NCI-H2081 treated with DMSO at 0.1 percent for 48 hours (cell line): ENCODE data around the gene PRXL2B.
"Not testable (repeated sequence)": the region's sequence is repeated elsewhere in the genome, so short reads cannot be mapped to it uniquely, and the experiment has no call there.

Experiments used
- DNase-seq: peaks from one replicate; lab custom pipeline; 2025; lab: John Stamatoyannopoulos, UW

Gene PRXL2B

DNA sequence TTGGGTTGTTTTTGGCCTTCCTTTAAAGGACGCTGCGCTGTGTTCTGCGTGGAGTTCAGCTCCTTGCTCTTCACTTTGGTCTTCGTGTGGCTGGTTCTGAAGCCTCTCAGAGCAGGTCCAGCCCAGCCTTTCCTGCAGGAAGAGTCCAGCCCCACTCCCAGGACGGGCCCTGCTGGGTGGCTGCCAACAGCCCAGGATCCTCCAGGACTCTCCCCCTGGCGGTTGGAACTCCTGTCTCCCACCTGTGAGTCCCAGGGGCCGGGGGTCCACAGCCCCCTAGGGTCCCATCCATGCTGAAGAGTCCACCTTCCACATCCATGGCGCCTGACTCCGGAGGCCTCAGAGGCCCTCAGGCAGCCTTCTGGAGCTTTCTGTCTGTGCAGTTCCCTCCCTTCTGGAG is 35.0 kb upstream of the PRXL2B start:
- not testable (repeated sequence) for DNase-seq

DNA sequence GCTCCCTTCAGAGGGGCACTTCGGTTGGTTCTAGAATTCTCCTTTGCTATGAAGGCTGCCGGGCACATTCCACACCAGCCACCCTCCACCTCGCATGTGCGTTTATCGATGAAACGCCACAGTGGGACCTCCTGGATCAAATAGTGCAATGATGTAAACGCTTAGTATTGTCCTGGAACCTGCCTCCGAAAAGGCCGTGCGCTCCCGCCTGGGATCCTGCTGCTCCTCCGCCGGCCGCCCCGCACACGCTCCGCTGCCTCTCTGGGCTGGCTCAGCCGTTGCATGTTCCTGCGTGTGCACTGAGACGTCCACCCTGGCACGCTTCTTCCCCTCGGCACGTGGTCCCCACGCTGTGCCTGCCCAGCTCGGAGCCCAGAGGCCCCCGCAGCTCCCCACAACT is 34.4 kb upstream of the PRXL2B start:
- DNase-seq, result no peak

DNA sequence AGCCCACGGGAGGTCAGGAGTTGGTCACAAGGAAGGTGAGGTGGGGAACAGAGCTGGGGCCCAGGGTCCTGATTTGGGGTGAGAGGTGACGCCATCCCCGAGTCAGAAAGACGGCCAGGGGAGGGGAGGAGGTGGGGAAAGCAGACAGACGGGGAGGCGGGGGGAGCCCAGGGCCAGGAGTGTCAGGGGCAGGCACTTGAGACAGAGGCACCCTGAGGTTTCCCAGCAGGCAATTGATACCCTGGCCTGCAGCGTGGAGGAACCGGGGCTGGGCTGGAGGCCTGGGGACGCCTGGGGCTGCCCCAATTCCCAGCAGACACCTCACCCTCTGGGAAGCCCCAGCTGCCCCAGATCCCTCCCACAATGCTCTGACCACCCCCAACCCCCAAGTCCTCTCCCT is 33.5 kb upstream of the PRXL2B start:
- not testable (repeated sequence) for DNase-seq

DNA sequence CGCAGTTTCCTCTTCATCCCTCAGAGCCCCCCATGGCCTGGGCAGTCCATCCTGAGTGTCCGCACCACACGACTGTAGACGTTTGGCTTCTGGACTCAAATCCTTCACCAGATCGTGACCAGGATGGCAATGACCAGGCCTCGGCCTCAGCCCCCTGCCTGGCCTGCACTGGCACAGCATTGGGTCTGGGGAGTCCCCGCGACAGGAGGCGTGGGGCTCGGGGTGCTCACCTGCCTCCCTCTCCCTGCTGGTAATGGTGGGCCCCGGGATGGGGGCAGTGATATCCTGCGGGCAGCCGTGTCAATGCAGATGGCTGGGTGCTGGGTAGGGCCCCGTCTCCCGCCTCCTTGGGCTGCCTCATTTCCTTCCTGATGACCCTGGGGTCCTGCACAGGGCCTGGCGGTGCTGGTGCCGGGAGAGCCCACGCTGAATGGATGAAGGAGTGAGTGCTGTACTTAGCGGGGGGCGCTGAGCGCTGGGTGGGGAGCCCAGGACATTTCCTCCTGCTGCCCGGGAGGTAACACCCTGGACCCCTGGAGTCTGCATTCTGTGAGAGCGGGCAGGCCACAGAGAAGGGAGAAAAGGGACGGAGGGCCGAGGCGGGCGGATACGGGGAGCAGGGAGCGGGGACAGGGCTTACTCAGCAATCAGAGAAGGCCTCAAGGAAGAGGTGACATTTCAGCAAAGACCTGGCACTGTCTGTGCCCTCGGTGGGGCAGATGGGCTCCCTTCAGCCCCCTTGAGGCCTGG is 32.5 kb upstream of the PRXL2B start:
- no peak for DNase-seq

DNA sequence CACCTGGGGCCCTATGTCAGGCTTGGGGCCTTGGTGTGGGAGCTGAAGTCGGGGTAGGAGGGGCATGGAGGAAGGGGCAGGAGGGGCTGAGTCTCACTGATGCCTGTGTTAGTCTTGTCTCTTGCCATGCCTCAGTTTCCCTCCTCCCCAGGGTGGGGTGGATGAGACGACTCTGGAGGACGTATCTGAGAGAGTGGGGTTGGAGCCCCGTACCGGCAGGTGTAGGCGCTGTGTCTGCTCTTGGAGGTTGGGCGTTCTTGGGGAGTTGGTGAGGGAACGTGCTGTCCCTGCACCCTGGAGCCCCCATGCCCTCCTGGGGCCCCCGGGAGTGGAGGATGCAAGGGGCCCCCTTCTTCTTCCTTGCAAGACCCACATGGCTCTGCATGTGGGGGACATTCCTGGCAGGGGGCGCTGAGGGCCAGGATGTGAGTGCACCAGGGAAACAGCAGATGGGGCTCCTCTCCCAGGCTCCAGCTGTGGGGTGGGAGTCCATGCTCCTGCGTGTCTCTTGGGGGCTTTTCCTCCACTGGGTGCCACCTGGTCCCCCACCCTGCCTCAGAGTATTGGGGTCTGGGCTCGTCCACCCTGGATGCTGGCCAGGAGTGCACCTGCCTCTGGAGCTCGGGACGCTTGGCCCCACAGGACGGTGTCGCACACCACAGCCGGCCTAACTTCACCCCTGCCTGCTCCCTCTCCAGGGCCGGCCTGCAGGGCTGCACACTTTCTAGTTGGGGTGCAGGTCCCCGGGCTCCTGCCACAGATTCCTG is 31.8 kb upstream of the PRXL2B start:
- DNase-seq, result no peak

DNA sequence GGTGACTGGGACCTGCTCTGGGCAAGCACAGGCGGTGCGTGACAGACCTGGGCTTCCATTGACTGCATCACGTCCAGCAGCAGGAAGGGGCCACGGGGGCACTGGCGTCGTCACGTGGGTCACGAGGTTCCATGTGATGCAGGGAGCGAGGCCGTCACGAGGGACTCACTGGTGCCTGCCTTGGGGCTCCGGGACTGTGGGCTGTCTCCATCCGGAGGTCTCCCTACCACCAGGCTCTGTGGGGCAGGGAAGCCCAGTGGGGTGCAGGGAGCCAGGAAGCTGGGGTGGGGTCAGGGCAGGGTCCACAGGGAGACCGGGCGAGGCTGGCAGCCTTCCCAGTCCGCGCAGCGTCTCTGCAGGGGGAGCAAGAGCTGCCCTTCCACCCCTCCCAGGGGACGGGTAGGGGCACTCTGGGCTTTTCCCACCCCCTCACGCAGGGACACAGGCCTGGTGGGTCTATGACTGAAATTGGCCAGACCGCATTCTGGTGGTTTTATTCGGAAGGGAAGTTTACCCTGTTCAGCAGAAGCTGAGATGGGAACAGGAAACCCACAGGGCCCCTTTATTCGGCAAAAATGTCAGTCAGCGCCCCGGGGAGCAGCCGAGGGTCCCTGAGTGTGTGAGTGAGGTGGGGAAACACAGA is 30.8 kb upstream of the PRXL2B start:
- no peak for DNase-seq

DNA sequence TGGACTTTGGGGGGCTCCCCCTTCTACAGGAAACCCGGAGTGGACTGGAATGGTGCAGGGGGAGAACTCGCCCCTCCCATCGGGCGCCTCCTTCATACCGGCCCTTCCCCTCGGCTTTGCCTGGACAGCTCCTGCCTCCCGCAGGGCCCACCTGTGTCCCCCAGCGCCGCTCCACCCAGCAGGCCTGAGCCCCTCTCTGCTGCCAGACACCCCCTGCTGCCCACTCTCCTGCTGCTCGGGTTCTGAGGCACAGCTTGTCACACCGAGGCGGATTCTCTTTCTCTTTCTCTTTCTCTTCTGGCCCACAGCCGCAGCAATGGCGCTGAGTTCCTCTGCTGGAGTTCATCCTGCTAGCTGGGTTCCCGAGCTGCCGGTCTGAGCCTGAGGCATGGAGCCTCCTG is 30.3 kb upstream of the PRXL2B start, which contains the start of gene TNFRSF14:
TSS of gene TNFRSF14 (plus strand) at position 95 of the 401 bp plus-strand sequence. CDS start at position 389, 294 bp downstream.
- DNase-seq, result no peak

DNA sequence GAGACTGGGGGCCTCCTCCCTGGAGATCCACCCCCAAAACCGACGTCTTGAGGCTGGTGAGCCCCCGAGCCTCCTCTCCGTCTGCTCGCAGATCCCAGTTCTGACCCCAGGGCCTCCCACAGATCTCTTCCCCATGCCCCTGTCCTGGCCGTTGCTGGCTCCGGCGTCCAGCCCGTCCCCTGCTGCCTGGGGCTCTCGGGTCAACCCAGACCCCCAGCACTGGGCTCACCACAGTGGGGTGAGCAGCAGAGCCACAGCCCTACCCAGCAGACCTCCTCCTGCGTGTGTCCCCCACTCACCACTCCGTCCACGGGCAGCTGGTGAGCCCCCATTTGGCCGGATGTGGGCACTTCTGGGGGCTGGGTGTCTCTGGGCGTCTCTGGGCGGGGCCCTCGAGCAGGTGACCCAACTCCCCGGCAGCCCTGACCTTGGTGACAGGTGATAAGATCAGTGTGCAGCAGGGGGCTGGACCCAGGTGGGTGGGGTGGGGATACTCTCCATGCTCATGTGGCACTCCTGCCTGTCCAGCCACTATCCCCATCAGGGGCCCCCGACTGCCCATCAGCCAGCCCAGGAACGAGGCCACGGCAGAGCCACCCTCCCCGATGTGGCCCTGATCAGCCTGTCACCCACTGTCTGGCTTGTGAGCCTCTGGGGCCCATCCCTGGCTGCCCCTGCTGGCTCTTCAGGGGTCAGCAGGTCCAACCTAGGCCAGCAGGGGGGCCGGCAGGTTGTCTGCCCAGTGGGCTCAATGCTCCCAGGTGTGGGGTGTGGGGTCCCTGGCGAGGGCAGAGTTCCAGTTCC is 29.7 kb upstream of the PRXL2B start:
- no peak for DNase-seq

DNA sequence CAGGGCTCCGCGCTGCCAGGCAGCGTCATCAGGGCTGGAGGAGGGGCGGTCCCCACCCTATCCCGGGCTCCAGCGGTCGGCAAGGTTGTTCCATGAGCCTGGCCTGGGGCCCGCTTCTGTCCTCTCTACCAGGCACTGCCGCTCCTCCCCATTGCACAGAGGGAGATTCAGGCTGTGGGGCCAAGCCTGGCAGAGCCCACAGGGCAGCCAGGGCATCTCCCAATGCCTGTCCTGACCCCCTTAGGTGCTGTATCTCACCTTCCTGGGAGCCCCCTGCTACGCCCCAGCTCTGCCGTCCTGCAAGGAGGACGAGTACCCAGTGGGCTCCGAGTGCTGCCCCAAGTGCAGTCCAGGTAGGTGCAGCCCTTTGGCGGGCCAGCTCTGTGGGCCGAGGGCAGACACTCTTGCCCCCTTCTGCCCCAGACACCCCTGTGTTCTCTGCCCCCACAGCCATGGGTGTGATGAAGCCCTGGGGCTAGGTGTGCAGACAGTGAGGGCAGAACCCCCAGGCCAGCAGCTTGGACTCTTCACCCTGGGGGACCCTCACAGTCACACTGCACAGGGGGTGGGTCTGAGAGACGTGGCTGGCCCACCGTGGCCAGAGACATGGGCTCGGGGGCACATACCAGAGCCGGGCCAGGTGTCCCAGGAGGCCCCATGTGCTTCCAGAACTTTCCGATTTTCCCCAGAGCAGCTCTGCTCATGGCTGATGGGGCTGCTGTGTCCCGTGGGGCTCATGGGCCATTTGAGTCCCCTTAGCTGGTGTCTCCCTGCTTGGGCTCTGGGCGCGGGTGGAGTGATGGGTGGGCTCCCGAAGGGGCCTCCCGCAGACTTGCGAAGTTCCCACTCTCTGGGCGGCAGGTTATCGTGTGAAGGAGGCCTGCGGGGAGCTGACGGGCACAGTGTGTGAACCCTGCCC is 28.8 kb upstream of the PRXL2B start:
- DNase-seq, result no peak

DNA sequence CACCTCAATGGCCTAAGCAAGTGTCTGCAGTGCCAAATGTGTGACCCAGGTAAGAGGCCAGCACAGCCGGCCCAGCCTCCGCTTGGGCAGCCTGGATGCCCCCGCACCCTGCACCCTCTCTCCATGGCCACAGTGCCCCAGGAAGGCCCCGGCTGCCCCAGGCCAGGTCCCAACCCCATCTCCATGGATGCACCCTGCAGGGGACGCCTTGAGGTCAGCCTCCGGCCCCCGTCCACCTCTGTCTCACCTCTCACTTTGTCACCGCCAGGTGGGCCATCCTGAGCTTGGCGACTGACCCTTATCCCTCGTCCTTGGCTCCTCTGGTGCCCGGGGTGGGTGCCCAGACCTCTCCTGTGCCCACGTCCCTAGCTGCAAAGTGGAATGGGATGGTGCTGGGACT is 28.2 kb upstream of the PRXL2B start:
- DNase-seq, result no peak

DNA sequence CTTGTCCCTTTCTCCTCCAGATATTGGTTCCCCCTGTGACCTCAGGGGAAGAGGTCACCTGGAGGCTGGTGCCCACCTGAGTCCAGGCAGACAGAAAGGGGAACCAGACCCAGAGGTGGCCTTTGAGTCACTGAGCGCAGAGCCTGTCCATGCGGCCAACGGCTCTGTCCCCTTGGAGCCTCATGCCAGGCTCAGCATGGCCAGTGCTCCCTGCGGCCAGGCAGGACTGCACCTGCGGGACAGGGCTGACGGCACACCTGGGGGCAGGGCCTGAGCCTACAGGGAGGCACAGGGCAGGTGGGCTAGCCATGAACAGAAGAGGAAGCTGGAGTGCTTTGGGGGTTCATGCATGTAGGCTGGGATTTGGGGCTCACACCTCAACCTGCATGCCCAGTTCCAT is 27.7 kb upstream of the PRXL2B start:
- no peak for DNase-seq

DNA sequence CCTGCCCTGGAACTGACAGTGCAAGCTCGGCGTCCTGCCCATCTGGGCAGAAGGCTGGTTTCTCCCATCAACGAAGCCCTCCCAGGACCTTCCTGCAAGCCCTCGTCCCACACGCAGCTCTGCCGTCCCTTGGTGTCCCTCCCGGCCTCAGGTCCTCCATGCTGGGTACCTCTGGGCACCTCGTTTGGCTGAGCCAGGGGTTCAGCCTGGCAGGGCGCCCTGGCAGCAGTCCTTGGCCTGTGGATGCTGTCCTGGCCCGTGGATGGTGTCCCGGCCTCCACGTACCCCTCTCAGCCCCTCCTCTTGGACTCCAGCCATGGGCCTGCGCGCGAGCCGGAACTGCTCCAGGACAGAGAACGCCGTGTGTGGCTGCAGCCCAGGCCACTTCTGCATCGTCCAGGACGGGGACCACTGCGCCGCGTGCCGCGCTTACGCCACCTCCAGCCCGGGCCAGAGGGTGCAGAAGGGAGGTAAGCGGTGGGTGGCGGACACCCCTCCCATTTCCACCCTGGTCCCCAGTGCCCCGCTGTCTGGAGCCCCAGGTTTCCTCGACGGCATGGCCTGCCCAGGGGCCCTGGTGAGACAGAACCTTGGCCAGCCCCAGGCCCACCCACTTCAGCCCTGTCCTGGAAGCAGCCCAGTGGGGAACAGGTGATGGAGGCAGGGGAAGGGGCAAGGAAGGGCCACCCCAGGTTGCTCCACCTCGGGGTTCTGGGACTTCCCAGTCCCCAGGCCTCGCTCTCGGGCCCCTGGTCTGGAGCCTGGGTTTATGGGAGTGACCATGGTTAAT is 26.9 kb upstream of the PRXL2B start:
- DNase-seq, result no peak

DNA sequence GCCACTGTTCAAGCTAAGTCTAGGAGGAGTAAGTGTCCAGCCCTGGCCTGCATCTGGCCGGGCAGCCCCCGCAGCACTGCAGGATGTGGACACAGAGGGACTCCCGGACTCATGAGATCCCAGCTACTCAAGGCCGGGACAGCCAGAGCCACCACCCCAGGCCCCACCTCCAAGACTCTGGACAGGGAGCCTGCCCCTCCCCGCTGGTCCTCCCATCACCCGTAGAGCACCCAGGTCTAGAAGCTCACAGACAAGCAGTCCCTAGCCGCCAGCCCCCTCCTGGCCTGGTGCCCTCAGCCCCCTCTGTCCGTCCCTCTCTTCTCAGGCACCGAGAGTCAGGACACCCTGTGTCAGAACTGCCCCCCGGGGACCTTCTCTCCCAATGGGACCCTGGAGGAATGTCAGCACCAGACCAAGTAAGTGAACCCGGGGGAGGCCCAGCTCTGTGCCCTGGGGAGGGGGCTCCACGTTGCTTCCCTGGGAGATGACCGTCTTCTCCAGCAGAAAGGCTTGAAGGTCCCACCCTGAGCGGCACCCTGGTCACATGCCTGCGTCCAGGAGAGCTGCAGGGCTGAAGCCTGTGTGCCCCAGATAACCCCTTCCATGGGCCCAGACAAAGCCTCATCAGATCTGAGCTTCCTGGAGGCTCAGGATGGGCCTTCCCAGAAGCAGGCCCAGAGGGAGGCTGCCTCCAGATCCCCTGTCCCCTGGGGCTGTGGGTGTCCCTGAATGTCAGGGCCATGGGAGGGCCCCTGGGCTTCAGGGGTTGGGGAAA is 26.1 kb upstream of the PRXL2B start:
- no peak for DNase-seq

DNA sequence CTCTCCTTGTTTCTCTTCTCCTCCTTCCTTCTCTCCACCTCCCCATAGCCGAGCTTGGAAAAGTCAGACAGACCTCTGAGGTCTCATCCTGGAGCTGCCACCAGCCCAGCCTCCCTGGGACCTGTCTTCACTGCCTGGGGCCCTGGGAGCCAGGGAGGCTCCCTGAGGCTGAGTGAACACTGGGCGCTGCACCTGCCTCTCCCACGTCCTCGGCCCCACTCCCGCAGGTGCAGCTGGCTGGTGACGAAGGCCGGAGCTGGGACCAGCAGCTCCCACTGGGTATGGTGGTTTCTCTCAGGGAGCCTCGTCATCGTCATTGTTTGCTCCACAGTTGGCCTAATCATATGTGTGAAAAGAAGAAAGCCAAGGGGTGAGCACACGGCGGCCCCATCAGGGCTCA is 25.1 kb upstream of the PRXL2B start:
- DNase-seq, result no peak

DNA sequence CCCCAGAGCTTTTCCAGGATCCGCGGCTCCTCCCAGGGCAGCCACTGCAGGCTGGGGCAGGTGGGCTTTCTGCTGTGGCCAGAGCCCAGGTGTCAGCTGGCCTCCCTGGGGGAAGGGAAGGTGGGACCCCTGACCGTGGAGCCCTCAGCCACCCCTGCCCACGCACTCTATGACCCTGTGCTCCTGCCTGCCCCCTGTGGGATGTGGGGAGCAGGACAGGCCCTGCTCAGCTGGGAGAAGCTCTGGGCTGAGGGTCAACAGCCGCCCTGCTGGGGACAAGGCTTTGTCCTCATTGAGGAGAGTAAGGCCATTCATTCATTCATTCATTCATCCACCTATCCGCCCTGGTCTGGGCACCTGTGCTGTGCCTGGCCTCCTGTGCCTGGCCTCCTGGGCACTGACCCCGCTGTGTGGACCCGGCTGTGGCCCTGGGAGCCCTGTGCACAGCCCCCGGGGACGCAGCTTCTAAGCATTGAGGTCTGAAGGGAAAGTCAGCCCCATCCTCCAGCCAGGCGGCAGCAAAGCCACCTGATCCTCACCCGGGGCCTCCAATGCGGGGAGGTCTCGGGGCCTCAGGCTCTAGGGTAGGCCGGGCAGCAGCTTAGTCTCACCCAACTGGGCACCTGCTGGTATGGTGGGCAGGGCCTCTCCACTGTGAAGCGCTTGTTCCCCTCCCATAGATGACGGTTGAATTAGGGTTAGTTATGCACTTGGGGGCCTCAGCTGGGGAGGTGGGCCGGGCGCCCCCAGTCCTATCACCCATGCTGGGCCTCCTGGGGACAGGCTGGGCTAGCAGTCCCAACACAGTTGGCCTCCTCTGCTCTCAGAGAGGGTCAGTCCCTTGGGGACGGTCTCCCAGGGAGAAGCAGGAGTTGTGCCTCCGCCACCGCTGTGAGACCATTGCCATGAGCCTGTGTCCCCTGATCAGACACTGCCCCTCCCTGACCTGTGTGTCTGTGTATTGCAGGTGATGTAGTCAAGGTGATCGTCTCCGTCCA is 24.4 kb upstream of the PRXL2B start:
- no peak for DNase-seq

DNA sequence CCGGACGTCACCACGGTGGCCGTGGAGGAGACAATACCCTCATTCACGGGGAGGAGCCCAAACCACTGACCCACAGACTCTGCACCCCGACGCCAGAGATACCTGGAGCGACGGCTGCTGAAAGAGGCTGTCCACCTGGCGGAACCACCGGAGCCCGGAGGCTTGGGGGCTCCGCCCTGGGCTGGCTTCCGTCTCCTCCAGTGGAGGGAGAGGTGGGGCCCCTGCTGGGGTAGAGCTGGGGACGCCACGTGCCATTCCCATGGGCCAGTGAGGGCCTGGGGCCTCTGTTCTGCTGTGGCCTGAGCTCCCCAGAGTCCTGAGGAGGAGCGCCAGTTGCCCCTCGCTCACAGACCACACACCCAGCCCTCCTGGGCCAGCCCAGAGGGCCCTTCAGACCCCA is 23.4 kb upstream of the PRXL2B start:
- no peak for DNase-seq

DNA sequence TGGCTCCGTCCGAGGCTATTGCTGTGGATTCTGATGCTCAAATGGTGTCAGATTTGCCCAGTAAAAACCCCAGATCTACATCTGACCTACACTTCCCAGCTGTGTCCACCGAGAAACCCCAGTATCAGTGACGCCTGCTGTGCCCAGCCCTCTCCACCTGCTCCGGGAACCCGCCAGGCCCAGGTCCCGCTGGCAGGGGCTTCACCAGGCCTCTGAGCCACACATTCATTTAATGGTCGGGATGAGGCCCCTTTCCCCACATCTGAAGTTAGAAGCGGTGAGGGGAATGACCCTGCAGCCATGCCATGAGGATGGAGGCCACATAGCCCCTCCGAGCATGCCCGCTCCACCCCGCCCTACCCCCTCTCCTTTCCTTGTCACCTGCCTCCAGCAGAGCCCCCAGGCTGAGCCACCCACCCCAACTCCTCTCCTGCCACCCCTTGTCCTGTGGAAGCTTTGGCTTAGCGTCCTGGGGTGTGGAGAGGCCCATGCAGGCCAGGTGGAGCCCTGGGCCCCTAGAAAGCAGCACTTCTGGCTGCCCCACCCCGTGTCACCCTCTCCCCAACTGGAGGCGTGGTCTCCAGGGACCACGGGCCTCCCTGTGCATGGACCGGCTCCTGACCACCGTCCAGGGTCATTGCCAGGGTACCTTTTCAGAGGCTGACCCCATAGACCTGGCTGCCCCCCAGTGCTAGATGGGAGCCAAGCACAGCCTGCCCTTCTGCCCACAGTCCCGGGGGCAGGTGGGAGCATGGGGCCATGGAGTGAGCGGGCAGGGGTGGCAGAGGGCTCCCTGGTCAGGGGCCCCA is 22.4 kb upstream of the PRXL2B start:
- DNase-seq, result no peak
